Activated naive CD4-positive, alpha-beta T cell treated with anti-CD3 and anti-CD28 coated beads, Interleukin-2, amount 50 U/mL, for 24 hours (primary cell): ENCODE results near the gene GALK1.

Source experiments
- H3K27ac Mint-ChIP-seq: one replicate; pipeline ENCODE4 v1.8.0; 2021; ENCODE audit warnings: mild to moderate bottlenecking, mixed read lengths
- H3K27me3 Mint-ChIP-seq: one replicate; pipeline ENCODE4 v1.8.0; 2021; ENCODE audit warnings: mixed read lengths
- H3K36me3 Mint-ChIP-seq: one replicate; pipeline ENCODE4 v1.8.0; 2021; ENCODE audit warnings: mixed read lengths
- H3K4me1 Mint-ChIP-seq: one replicate; pipeline ENCODE4 v1.8.0; 2021; ENCODE audit warnings: mixed read lengths
- H3K4me3 Mint-ChIP-seq: one replicate; pipeline ENCODE4 v1.8.0; 2021; ENCODE audit warnings: mild to moderate bottlenecking, mixed read lengths
- H3K9me3 Mint-ChIP-seq: one replicate; pipeline ENCODE4 v1.8.0; 2021; ENCODE audit warnings: mixed read lengths

Gene GALK1

GRCh38 chr17:75750661-75751423, 14.2 kb downstream of the GALK1 start:
- no peaks in the 10 kb centered on the region for H3K36me3 Mint-ChIP-seq
- H3K9me3 Mint-ChIP-seq: no peaks in the 10 kb centered on the region
- no peaks in the 10 kb centered on the region for H3K27me3 Mint-ChIP-seq
- peak overlapping the region; percentile 8 for H3K27ac Mint-ChIP-seq
- H3K4me3 Mint-ChIP-seq: no peak overlapping the region
- peaks cover 21% of the 10 kb centered on the region for H3K4me1 Mint-ChIP-seq

GRCh38 chr17:75749545-75750389, 15.2 kb downstream of the GALK1 start:
- Mint-ChIP-seq H3K27me3 (no peaks in the 10 kb centered on the region), H3K36me3 (no peaks in the 10 kb centered on the region), H3K4me3 (no peak overlapping the region), H3K4me1 (peaks cover 17% of the 10 kb centered on the region), H3K9me3 (no peaks in the 10 kb centered on the region), H3K27ac (no peak overlapping the region)

GRCh38 chr17:75748706-75749105, 16.3 kb downstream of the GALK1 start:
- Mint-ChIP-seq H3K36me3 (no peaks in the 10 kb centered on the region), H3K4me3 (no peak overlapping the region), H3K4me1 (peaks cover 13% of the 10 kb centered on the region), H3K9me3 (no peaks in the 10 kb centered on the region), H3K27ac (no peak overlapping the region), H3K27me3 (no peaks in the 10 kb centered on the region)

GRCh38 chr17:75743625-75744206, 21.3 kb downstream of the GALK1 start:
- Mint-ChIP-seq H3K9me3 (no peaks in the 10 kb centered on the region), H3K27ac (no peak overlapping the region), H3K36me3 (no peaks in the 10 kb centered on the region), H3K4me3 (no peak overlapping the region), H3K4me1 (peaks cover 5% of the 10 kb centered on the region), H3K27me3 (no peaks in the 10 kb centered on the region)

- no peaks in the 10 kb centered on the region for H3K4me1 Mint-ChIP-seq
- H3K36me3 Mint-ChIP-seq: no peaks in the 10 kb centered on the region
- no peak overlapping the region for H3K27ac Mint-ChIP-seq
- no peaks in the 10 kb centered on the region for H3K9me3 Mint-ChIP-seq
- H3K4me3 Mint-ChIP-seq: no peak overlapping the region
- H3K27me3 Mint-ChIP-seq: no peaks in the 10 kb centered on the region
Observed at GRCh38 chr17:75742337-75742736, 22.7 kb downstream of the GALK1 start.

GRCh38 chr17:75740631-75741077, 24.3 kb downstream of the GALK1 start:
- no peak overlapping the region for H3K4me3 Mint-ChIP-seq

GRCh38 chr17:75740215-75740614, 24.8 kb downstream of the GALK1 start:
- Mint-ChIP-seq H3K27ac (no peak overlapping the region), H3K36me3 (no peaks in the 10 kb centered on the region), H3K4me1 (no peaks in the 10 kb centered on the region), H3K4me3 (no peak overlapping the region), H3K27me3 (no peaks in the 10 kb centered on the region), H3K9me3 (no peaks in the 10 kb centered on the region)

More at GRCh38 chr17:75740631-75741077, 24.3 kb downstream of the GALK1 start:
- no peaks in the 10 kb centered on the region for H3K36me3 Mint-ChIP-seq
- H3K9me3 Mint-ChIP-seq: no peaks in the 10 kb centered on the region
- no peaks in the 10 kb centered on the region for H3K4me1 Mint-ChIP-seq
- no peak overlapping the region for H3K27ac Mint-ChIP-seq
- H3K27me3 Mint-ChIP-seq: no peaks in the 10 kb centered on the region

GRCh38 chr17:75739801-75740200, 25.2 kb downstream of the GALK1 start:
- Mint-ChIP-seq H3K4me3 (no peak overlapping the region), H3K27ac (no peak overlapping the region), H3K36me3 (no peaks in the 10 kb centered on the region), H3K27me3 (no peaks in the 10 kb centered on the region), H3K9me3 (no peaks in the 10 kb centered on the region), H3K4me1 (no peaks in the 10 kb centered on the region)

GRCh38 chr17:75739174-75739573, 25.8 kb downstream of the GALK1 start:
- peaks cover 4% of the 10 kb centered on the region for H3K4me1 Mint-ChIP-seq
- H3K27me3 Mint-ChIP-seq: no peaks in the 10 kb centered on the region
- no peak overlapping the region for H3K4me3 Mint-ChIP-seq
- H3K36me3 Mint-ChIP-seq: no peaks in the 10 kb centered on the region
- no peaks in the 10 kb centered on the region for H3K9me3 Mint-ChIP-seq
- H3K27ac Mint-ChIP-seq: no peak overlapping the region

DNA sequence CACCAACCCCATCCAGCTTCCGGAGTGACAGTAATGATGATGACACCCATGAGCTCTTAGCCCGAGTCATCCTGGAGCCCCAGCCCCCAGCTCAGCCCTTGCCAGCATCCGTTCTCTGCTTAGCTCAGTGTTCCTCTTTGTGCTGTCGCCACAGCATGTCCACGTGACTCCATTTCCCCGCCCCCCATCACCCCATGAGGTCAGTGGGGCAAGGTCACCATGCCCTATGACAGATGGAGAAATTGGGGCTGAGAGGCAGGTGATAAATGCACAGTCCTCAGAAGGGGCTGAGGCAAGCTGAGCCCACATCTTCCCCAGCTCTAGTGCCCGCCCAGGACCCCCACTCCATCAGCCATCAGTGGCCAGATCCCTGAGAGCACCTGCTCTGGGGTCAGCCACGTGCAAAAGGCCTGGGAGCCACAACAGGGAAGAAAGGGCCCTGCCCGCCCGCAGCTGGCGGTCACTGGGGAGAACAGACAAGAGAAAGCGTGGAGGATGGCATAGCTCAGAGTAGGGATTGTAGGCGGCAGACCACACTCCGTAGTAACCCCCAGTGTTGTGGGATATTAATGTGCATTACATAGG, 26.7 kb downstream of the GALK1 start:
- H3K4me3 Mint-ChIP-seq: no peak overlapping the region
- no peaks in the 10 kb centered on the region for H3K36me3 Mint-ChIP-seq
- H3K27ac Mint-ChIP-seq: no peak overlapping the region
- no peaks in the 10 kb centered on the region for H3K27me3 Mint-ChIP-seq
- peaks cover 4% of the 10 kb centered on the region for H3K4me1 Mint-ChIP-seq
- H3K9me3 Mint-ChIP-seq: no peaks in the 10 kb centered on the region

- Mint-ChIP-seq H3K4me3 (no peak overlapping the region), H3K27me3 (no peaks in the 10 kb centered on the region), H3K36me3 (no peaks in the 10 kb centered on the region), H3K27ac (no peak overlapping the region), H3K9me3 (no peaks in the 10 kb centered on the region), H3K4me1 (peaks cover 4% of the 10 kb centered on the region)
Observed at GRCh38 chr17:75737133-75737962, 27.6 kb downstream of the GALK1 start.

DNA sequence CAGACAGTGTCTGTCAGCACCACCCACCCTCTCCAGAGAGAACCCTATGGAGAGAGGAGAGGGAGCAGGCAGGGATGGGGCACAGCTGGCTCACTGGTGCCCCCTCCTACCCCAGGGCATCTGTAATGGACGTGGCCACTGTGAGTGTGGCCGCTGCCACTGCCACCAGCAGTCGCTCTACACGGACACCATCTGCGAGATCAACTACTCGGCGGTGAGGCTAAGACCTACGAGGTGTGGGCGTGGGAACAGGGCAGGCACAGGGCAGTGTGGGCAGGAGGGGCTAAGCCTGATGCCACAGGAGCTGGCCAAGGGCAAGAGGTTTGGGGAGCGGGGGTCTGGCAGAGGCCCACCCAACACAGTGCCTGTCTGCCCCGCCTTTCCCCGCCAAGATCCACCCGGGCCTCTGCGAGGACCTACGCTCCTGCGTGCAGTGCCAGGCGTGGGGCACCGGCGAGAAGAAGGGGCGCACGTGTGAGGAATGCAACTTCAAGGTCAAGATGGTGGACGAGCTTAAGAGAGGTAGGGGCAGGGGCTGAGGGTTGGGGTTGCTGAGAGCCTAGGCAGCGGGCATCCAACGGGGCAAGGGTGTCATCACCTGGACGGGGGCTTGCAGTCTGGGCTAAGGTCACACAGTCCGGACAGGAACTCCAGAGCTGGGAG, 28.7 kb downstream of the GALK1 start:
- Mint-ChIP-seq H3K27me3 (no peaks in the 10 kb centered on the region), H3K36me3 (no peaks in the 10 kb centered on the region), H3K4me3 (no peak overlapping the region), H3K4me1 (peaks cover 4% of the 10 kb centered on the region), H3K9me3 (no peaks in the 10 kb centered on the region), H3K27ac (no peak overlapping the region)

DNA sequence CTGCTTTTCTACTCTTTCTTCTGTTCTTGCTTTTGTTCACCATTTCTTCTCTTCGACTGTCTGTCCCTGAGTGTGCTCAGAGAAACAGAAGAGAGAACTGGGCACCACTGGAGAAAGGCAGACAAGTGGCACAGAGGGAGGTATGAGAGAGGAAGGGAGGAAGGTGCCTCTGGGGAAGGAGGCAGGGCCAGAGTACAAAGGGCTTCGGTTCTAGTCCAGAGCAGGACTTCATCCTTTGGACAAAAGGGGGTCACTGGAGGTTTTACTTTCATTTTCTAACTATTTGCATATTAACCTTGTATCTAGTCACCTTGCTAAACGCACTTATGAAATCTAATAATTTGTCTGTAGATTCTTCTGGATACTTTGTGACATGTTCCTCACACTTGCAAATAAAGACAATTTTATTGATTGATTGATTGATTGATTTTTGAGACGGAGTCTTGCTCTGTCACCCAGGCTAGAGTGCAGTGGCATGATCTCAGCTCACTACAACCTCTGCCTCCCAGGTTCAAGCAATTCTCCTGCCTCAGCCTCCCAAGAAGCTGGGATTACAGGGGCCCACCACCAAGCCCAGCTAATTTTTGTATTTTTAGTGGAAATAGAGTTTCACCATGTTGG, 30.2 kb downstream of the GALK1 start:
- H3K27me3 Mint-ChIP-seq: no peaks in the 10 kb centered on the region
- H3K4me1 Mint-ChIP-seq: peaks cover 4% of the 10 kb centered on the region
- H3K4me3 Mint-ChIP-seq: no peak overlapping the region
- no peak overlapping the region for H3K27ac Mint-ChIP-seq
- H3K36me3 Mint-ChIP-seq: no peaks in the 10 kb centered on the region
- H3K9me3 Mint-ChIP-seq: no peaks in the 10 kb centered on the region

DNA sequence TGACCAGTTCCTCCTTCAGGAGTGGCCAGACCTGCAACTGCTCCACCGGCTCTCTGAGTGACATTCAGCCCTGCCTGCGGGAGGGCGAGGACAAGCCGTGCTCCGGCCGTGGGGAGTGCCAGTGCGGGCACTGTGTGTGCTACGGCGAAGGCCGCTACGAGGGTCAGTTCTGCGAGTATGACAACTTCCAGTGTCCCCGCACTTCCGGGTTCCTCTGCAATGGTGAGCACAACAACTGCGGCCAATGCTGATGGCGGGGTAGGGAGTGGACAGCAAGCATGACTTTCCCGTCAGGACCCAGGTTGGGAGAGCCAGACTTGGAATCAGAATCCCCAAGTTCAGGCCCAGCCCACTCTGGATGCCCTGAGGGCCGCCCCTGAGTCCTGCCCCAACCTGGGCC, 31.5 kb downstream of the GALK1 start:
- Mint-ChIP-seq H3K4me3 (no peak overlapping the region), H3K9me3 (no peaks in the 10 kb centered on the region), H3K27ac (no peak overlapping the region), H3K27me3 (no peaks in the 10 kb centered on the region), H3K4me1 (peaks cover 4% of the 10 kb centered on the region), H3K36me3 (no peaks in the 10 kb centered on the region)
